Erythroblast (primary cell): ENCODE results near the gene NSUN2.

ENCODE experiments used
- GATA1 ChIP-seq: IDR thresholded peaks from 2 replicates; pipeline ENCODE4 v1.6.1; 2011; ENCODE audit warnings: low read depth, mild to moderate bottlenecking, control low read depth, low read length, moderate library complexity
- POLR2A ChIP-seq: IDR thresholded peaks from 2 replicates; pipeline ENCODE4 v1.6.1; 2011; ENCODE audit warnings: mild to moderate bottlenecking, low read length

- no peak for TF ChIP-seq POLR2A
- no peak for TF ChIP-seq GATA1
Measured at GRCh38 chr5:6584727-6585126, 48.1 kb downstream of the NSUN2 start.
